Activated CD4-positive, alpha-beta T cell treated with anti-CD3 and anti-CD28 coated beads, Interleukin-2, Interleukin-4, amounts not matched to agents 100 ng/mL and 50 ng/mL, durations not matched to agents 16 hours and 8 hours (primary cell): ENCODE data around the gene RCBTB1.
A peak's percentile ranks its signal among the peaks of the same experiment; 100 is the strongest.
"Not testable (repeated sequence)": the region's sequence is repeated elsewhere in the genome, so short reads cannot be mapped to it uniquely, and the experiment has no call there.

Experiments used
- DNase-seq: peaks from one replicate; pipeline ENCODE4 v3.0.0-alpha.2; 2020; ENCODE audit warnings: low spot score

Gene RCBTB1

GRCh38 chr13:49585220-49586157 is at the start of gene RCBTB1:
Gene RCBTB1 (minus strand): TSS chr13:49585558. CDS start chr13:49567279, 18,279 bp downstream.
- DNase-seq, result peak; percentile 60

- no peak for DNase-seq
These were observed 48.4 kb upstream of the RCBTB1 start for GRCh38 chr13:49633710-49634109.

GRCh38 chr13:49632156-49632555 is 46.8 kb upstream of the RCBTB1 start:
- no peak for DNase-seq

DNA sequence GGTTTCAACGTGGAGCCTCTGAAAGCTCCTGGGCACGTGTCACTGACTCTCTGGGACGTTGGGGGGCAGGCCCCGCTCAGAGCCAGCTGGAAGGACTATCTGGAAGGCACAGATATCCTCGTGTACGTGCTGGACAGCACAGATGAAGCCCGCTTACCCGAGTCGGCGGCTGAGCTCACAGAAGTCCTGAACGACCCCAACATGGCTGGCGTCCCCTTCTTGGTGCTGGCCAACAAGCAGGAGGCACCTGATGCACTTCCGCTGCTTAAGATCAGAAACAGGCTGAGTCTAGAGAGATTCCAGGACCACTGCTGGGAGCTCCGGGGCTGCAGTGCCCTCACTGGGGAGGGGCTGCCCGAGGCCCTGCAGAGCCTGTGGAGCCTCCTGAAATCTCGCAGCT is 45.2 kb upstream of the RCBTB1 start:
- DNase-seq, result no peak

- DNase-seq, result no peak
These were observed 44.6 kb upstream of the RCBTB1 start for GRCh38 chr13:49629947-49630346.

DNA sequence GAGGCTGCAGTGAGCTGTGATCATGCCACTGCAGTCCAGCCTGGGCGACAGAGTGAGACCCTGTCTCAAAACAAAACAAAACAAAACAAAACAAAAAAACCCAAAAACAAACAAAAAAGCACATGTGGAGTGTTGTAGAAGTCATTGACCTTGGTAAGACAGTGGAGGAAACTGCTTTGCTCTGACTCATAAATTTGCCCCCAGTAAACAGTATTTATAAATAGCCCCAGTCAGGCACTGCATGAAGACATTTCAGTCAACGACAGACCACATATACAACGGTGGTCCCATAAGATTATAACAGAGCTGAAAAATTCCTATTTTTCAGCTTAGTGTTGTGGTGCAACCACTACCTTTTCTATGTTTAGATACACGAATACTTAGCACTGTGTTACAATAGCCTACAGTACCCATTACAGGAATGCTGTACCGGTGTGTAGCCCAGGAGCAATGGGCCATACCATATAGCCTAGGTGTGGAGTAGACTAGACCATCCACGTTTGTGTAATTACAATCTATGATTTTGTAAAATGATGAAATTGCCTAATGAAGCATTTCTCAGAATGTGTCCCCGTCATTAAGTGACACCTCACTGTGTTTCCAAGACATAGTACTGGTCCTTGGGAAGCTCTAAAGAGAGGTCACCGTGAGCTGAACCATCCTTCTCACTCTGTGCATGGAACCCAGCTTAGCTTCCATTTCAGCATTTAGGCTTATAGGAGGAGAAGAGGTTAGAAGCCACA is 44.0 kb upstream of the RCBTB1 start:
- no peak for DNase-seq

GRCh38 chr13:49627831-49628652 is 42.7 kb upstream of the RCBTB1 start, which contains the start of gene ARL11:
Gene ARL11 (plus strand): TSS chr13:49628507. CDS start chr13:49630448, 1,941 bp downstream.
- DNase-seq, result peak; percentile 46

DNA sequence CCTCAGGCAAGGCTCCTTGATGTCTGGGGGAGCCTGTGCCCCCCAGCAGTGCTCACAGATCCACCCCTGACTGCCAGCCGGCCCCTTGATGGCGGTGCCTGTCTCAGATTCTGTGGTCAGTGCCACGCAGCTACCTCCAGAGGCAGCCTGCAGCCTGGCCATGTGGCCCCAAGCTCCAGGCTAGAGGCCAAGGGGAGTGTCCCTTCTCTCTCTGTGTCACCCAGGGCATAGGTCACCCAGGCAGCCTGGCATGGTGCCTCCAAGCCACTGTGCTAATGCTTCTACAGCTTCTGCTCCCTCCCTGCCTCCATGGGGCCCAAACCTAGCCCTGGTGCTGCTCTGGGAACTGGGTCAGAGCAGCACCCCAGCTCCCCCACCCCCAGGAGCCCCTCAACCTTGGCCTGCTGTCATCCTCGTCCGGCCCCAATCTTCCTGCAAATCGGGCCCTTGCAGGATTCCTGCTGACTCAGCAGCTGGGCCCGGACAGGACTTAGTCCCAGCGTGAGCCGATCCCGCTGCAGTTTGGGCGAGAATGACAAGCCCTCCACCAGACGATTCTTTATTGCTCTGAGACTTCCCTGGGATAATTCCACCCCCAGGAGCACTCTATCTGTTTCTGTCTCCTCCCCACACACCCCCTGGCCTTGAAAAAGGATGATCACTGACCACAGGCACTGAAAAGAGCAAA is 40.2 kb upstream of the RCBTB1 start:
- no peak for DNase-seq

DNA sequence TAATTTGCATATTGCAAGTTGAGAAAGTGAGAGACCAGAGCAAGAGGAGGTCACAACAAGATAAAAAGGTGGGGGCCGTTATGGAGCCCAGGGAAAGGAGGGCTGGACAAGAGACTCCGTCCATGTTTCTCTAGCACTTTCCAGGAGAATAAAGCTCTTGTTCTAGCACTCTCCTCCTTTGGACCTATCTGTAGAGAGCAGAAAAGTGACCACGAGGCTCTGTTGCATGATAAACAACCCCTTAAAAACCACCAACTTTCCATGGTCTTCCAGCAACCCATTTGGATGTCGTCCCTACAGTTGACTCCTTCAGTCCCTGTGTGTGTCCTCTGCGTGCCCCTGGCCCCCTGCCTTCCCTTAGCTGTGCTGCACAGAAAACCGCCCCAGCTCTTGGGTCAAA is 38.9 kb upstream of the RCBTB1 start:
- DNase-seq, result no peak

DNA sequence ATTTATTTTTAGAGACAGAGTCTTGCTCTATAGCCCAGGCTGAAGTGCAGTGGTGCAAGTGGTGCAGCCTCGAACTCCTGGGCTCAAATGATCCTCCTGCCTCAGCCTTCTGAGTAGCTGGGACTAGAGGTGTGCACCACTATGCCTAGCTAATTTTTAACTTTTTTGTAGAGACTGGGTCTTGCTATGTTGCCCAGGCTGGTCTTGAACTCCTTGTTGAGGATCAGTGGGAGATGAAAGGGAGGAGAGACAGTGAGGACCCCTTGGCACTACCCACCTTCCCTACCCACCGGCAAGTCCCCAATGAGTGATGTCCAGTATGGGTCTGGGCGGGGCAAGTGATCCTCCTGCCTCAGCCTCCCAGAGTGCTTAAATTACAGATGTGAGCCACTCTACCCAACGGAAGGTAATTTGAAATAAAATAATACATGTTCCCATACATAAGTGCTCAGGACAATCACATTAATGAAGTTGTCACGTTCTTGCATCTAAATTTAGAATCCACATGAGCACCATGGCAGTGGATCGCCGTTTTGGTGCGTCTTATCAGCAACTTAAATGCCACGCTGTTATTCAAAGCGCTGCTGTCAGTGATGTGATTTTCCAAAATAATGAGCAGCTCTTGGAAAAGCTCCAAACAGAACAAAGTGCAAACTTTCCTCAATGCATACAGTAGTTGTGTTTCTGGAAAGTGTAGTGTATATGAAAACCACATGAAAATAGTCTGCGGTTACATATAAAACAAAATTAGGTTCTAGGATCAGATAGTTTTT is 37.0 kb upstream of the RCBTB1 start:
- DNase-seq, result no peak

DNA sequence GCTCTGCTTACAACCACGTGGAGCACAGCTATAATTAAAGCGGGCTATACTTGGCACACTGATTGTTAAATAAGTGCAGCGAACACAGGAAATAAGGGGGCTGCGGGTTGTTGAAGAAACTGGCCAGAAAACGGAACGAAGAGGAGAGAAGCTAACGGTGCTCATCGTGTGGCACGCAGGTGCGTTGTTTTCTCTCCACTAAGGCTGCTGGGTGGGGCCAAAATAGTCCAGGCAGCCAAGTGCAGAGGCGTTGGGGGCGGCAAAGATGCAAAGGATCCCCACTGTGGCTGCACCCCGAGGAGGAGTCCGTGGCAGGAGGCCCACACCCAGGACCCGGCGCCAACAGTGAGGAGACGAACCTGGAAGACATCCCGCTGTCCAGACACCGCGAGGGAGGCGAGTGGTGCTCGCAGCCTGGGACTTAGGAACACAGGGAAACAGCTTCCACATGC is 34.8 kb upstream of the RCBTB1 start:
- DNase-seq, result no peak

GRCh38 chr13:49616676-49617065 is 31.3 kb upstream of the RCBTB1 start:
- no peak for DNase-seq

- no peak for DNase-seq
These were observed 30.7 kb upstream of the RCBTB1 start for GRCh38 chr13:49615836-49616675.

- DNase-seq, result not testable (repeated sequence)
These were observed 26.7 kb upstream of the RCBTB1 start for GRCh38 chr13:49612042-49612441.

- DNase-seq, result no peak
These were observed 24.8 kb upstream of the RCBTB1 start for GRCh38 chr13:49610176-49610575.

GRCh38 chr13:49608651-49609331 is 23.4 kb upstream of the RCBTB1 start:
- DNase-seq, result no peak

DNA sequence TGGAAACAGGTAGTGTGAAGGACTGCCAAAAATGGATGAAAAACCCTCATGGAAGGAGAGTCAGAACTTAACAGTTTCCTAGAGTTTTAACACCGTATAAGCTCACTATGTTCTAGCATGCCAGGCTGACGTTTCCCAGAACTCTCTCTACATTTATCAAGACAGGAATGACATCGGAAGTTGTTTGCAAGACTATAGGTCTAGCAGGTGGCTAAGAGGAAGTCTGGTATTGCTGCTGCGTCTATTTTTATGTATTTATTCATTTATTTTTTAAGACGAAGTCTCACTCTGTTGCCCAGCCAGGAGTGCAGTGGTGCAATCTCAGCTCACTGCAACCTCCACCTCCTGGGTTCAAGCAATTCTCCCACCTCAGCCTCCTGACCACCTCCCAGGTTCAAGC is 22.4 kb upstream of the RCBTB1 start:
- no peak for DNase-seq

GRCh38 chr13:49606747-49607648 is 21.6 kb upstream of the RCBTB1 start:
- DNase-seq, result peak; percentile 86
